ENCODE measurements around the gene BORCS6.
"Not testable (repeated sequence)": the region's sequence is repeated elsewhere in the genome, so short reads cannot be mapped to it uniquely, and the experiment has no call there.

BORCS6 gene

GRCh38 chr17:8189711-8190477 lies at the start of gene BORCS6:
BORCS6 (minus strand) TSS chr17:8190180; CDS start chr17:8190140, 40 bp downstream.
- DNase-seq (ENCODE audit: low read depth), result peak; percentile 92

GRCh38 chr17:8237886-8238285 lies 47.9 kb upstream of the BORCS6 start:
- no peak for DNase-seq (ENCODE audit: low read depth)

GRCh38 chr17:8237175-8237574 lies 47.2 kb upstream of the BORCS6 start:
- DNase-seq (ENCODE audit: low read depth), result no peak

DNA sequence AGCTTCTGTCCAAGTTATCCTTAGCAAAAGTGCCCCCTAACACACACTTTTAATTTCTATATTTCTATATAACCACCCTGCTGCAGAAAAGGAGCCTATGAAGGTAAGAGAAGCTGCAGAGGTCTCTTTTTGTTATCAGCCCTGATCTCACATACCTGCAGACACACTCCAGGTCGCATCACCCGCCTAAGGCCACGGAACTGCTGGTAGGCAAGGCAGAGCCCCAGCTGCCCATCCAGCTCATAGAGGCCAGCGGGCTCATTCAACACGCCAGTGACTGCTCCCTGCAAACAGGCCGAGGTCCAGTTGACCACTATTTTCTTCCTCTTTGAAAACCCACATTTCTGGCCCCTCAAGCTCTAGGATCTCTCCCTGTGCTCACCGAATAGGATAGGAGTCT lies 45.7 kb upstream of the BORCS6 start:
- DNase-seq (ENCODE audit: low read depth), result no peak

DNA sequence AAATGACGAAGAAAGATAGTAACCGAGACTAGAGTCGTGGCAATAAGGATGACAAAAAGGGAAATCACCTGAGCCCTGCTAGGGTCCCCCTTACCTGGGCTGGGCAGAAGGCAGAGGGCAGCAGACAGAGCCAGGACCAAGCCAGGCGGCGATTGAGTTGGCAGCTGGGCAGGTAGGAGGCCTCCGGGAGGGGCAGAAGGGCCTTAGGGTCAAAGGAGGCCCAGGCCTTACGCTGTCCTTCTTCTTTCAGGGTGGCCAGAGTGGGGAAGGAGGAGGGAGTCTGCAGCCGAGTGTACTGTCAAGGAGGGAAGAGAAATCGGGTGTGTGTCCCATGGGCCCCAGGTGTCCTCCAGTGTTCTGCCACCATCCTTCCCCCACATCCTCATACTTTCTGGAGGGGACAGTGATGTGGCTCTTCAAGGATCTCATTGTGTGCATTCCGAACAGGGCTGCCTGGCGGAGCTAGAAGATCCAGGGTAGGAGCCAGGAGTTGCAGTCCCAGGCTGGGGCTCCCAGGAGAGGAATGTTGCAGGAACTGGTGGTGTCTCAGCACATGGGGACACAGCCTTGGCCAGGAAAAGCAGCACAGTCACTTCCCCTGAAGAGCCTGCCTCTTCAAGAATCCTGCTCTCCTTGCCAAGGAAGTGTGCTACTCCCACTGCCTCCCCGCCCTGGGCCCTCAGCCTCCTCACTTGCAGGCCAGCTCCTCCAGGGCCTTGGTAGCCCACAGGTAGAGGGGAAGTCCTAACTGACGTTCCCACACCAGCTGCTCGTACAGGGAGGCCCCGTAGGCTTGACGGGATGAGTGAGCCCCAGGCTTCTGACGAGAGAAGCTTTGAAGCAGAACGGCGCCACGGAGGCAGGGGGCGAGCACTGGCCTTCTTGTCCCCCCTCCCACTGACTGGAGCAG lies 44.6 kb upstream of the BORCS6 start:
- DNase-seq (ENCODE audit: low read depth), result no peak

DNA sequence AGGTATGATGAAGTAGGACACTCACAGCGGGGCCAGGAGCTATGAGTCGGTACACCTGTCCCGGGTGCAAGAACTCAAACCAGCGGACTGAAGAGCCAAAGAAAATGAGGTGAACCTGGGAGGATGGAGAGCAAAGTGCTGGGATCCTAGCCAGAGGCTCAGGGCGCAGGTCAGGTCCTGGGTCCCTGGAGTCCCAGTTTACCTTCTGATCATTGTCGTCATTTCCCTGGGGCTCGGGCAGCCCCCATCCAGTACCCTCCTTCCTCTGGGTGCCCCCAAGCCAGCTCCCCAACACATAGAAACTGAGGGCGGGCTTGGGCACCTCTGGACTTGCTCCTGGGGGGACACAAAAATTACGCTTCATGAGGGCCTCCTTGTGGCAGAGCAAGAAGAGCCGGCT lies 41.7 kb upstream of the BORCS6 start:
- DNase-seq (ENCODE audit: low read depth), result no peak

DNA sequence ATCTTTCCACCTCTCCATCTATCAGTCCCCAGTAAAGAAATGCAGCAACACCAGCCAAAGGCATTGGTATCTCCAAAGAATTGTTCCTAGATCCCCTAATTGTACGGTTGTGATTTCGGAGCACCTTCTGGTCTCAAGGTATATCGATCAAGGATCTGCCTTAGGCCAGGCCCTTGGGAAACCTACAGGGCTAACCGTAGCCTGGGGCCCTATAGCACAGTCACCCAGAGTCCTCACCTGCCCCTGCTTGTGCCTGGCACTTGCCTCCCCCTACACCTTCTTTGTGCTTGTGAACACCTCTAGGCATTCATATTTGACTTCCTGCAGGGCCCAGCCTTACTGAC lies 37.2 kb upstream of the BORCS6 start:
- DNase-seq (ENCODE audit: low read depth), result no peak

- DNase-seq (ENCODE audit: low read depth), result no peak
Measured at GRCh38 chr17:8226536-8227237, 36.7 kb upstream of the BORCS6 start.

- peak; percentile 37 for DNase-seq (ENCODE audit: low read depth)
Measured at GRCh38 chr17:8225813-8226535, 36.0 kb upstream of the BORCS6 start.

DNA sequence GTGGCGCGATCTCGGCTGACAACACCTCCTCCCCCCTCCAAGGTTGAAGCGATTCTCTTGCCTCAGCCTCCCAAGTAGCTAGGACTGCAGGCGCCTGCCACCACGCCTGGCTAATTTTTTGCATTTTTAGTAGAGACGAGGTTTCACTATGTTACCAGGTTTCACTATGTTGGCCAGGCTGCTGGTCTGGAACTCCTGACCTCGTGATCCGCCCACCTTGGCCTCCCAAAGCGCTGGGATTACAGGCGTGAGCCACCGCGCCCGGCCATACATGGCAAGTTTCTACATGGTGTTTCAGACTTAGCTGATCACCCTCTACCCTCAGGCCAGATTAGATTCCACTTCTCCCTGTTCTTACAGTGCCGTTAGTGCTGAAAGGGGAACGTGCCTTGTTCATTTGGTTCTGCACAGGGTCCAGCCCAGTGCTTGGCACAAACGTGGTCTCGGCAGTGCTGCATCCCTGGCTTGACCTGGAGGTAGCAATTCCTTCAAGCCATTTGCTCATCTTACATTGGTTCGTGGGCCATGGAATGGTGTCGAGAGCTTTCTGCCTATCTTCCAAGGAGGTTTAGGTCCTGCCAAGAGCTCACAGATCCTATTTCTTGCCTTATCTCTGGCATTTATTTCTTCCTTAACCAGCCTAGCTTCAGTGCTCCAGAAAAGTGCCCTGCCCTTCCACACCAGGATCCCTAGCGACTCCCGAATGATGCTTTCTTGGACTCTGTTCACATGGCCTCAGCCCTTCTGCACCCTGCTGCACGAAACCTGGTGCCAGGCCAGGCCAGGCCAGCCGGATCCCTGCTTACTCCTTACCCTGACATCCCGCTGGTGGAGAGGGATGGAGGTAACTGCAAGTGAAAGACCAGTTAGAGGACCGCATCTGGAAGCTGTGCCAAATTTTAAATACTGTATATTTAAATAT lies 35.2 kb upstream of the BORCS6 start:
- DNase-seq (ENCODE audit: low read depth), result no peak

GRCh38 chr17:8223356-8224126 lies 33.6 kb upstream of the BORCS6 start:
- no peak for DNase-seq (ENCODE audit: low read depth)

GRCh38 chr17:8222630-8223355 lies 32.8 kb upstream of the BORCS6 start:
- DNase-seq (ENCODE audit: low read depth), result peak; percentile 86

GRCh38 chr17:8222380-8222629 lies 32.3 kb upstream of the BORCS6 start:
- DNase-seq (ENCODE audit: low read depth), result peak; percentile 58

- peak; percentile 90 for DNase-seq (ENCODE audit: low read depth)
Measured at GRCh38 chr17:8221663-8222379, 31.8 kb upstream of the BORCS6 start.

DNA sequence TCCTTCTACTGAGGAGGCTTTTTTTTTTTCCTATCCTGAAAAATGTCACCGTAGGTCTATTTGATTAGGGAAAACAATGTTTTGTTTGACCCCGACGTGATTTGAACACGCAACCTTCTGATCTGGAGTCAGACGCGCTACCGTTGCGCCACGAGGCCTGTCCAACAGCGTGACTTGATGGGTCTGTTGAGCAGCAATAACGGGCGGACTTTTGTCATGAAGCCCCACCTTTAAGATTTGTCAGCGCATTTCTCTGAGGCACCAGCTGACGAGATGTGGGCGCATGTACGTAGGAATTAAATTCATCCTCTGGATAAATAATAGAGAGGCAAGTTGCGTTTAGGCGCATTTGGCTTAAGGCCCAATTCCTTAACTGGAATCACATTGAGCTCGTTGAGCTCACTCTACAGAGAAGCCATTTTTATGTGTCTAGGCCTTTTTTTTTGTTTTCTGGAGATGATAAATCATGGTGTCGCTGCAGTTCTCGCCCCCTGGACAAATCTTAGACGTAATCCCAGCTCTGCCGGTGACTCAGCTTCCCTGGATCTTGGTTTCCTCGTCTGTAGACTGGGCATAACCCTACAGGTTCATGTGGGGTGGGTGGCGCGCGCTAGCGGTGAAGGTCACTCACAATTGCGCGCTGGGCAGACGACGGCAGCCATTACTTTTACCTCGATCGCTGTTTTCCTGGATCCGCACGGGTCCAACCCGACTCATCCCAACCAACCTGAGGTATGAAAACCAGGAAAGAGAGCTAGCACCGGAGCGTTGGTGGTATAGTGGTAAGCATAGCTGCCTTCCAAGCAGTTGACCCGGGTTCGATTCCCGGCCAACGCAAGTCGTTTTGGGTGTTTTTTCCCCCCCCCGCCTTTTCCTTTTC lies 31.0 kb upstream of the BORCS6 start:
- peak; percentile 80 for DNase-seq (ENCODE audit: low read depth)

DNA sequence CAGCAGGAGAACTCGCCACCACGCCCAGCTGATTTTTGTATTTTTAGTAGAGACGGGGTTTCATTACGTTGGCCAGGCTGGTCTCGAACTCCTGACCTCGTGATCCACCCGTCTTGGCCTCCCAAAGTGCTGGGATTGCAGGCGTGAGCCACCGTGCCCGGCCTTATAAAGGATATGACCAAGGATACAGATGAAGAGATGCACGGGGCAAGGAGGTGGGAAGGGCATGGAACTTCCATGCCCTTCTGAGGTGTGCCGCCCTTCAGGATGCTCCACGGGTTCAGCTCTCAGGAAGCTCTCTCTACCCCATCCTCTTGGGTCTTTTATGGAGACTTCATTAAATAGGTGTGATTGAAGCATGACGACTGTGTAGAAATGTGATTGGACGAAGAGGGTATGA lies 24.0 kb upstream of the BORCS6 start:
- DNase-seq (ENCODE audit: low read depth), result not testable (repeated sequence)

GRCh38 chr17:8212312-8213180 lies 22.6 kb upstream of the BORCS6 start:
- no peak for DNase-seq (ENCODE audit: low read depth)
